NCI-H345 treated with DMSO at 0.1 percent for 48 hours (cell line): ENCODE results near the gene HIBADH.
"Not testable (repeated sequence)": the region's sequence is repeated elsewhere in the genome, so short reads cannot be mapped to it uniquely, and the experiment has no call there.

Experiments
- DNase-seq: peaks from one replicate; lab custom pipeline; 2025; ENCODE audit not compliant: unreplicated experiment; lab: John Stamatoyannopoulos, UW

Gene HIBADH

GRCh38 chr7:27639048-27639447 lies 23.6 kb downstream of the HIBADH start:
- DNase-seq, result not testable (repeated sequence)

GRCh38 chr7:27636326-27637006 lies 26.2 kb downstream of the HIBADH start:
- peak; percentile 9 for DNase-seq

- DNase-seq, result no peak
Observed at GRCh38 chr7:27635728-27636127, 27.0 kb downstream of the HIBADH start.

- no peak for DNase-seq
Observed at GRCh38 chr7:27634671-27635493, 27.8 kb downstream of the HIBADH start.

- DNase-seq, result no peak
Observed at GRCh38 chr7:27633062-27633461, 29.6 kb downstream of the HIBADH start.

- DNase-seq, result no peak
Observed at GRCh38 chr7:27631391-27631790, 31.3 kb downstream of the HIBADH start.

- no peak for DNase-seq
Observed at GRCh38 chr7:27627146-27627545, 35.5 kb downstream of the HIBADH start.

- no peak for DNase-seq
Observed at GRCh38 chr7:27619492-27619891, 43.2 kb downstream of the HIBADH start.

- DNase-seq, result no peak
Observed at GRCh38 chr7:27617651-27618381, 44.9 kb downstream of the HIBADH start.

- DNase-seq, result no peak
Observed at GRCh38 chr7:27616914-27617548, 45.7 kb downstream of the HIBADH start.

- no peak for DNase-seq
Observed at GRCh38 chr7:27616186-27616491, 46.5 kb downstream of the HIBADH start.

- DNase-seq, result no peak
Observed at GRCh38 chr7:27615420-27616185, 47.1 kb downstream of the HIBADH start.

GRCh38 chr7:27614095-27614494 lies 48.6 kb downstream of the HIBADH start:
- no peak for DNase-seq

- DNase-seq, result peak; percentile 55
Observed at GRCh38 chr7:27611059-27611458, 51.6 kb downstream of the HIBADH start.

- DNase-seq, result no peak
Observed at GRCh38 chr7:27608776-27609495, 53.7 kb downstream of the HIBADH start.

- no peak for DNase-seq
Observed at GRCh38 chr7:27607210-27607606, 55.5 kb downstream of the HIBADH start.

GRCh38 chr7:27606270-27607209 lies 56.1 kb downstream of the HIBADH start:
- DNase-seq, result no peak

GRCh38 chr7:27605689-27606269 lies 56.9 kb downstream of the HIBADH start:
- DNase-seq, result no peak

GRCh38 chr7:27605283-27605682 lies 57.4 kb downstream of the HIBADH start:
- DNase-seq, result no peak
